ENCODE data around the gene HERC3. TPM values are rescaled to one million over a fixed set of nuclear protein-coding genes. Genes with fewer than 3 reads are reported as not detected.

The HERC3 gene
- total and polyA plus RNA-seq, 8 donors = 4.4 to 58.0 (median 34.2) TPM

DNA sequence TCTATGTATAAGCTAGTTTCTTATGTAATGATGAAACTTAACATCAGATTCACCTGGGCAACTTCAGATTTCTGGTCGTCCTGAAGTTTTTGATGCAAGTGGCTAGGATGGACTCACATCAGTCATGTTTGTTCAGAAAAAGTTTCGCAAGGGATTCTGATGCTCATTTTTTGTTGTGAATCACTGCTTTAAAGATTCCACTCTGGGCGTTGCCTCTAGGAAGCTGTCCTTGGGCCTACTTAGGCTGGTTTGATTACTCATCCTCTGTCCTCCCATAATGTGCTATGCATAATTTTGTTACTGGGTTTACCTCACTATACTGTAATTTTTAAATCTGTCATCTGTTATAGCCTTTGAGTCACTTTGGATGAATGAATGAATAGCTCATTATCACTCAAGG, 30.8 kb downstream of the HERC3 start:
- H3K27ac ChIP-seq = no peak overlapping the region
- no peak overlapping the region for H3K4me3 ChIP-seq
- peaks cover 0 to 14% (median 0%) of the 10 kb centered on the region in 4 donors for H3K4me1 ChIP-seq
- no peak for DNase-seq
- intact Hi-C loops (cut with DNase I; ENCODE audit: low total_unique reads) = no loop called here
- 93 to 95% (median 94%) methylated on average over 3 of the region's 3 CpGs for WGBS, 5 donors
- H3K9me3 ChIP-seq = no peaks in the 10 kb centered on the region
- peaks cover 0 to 12% (median 0%) of the 10 kb centered on the region in 4 donors for H3K36me3 ChIP-seq
- TF ChIP-seq POLR2A (IDR thresholded peaks at IDR 0.05) = no peak
- TF ChIP-seq, protein P1, sequence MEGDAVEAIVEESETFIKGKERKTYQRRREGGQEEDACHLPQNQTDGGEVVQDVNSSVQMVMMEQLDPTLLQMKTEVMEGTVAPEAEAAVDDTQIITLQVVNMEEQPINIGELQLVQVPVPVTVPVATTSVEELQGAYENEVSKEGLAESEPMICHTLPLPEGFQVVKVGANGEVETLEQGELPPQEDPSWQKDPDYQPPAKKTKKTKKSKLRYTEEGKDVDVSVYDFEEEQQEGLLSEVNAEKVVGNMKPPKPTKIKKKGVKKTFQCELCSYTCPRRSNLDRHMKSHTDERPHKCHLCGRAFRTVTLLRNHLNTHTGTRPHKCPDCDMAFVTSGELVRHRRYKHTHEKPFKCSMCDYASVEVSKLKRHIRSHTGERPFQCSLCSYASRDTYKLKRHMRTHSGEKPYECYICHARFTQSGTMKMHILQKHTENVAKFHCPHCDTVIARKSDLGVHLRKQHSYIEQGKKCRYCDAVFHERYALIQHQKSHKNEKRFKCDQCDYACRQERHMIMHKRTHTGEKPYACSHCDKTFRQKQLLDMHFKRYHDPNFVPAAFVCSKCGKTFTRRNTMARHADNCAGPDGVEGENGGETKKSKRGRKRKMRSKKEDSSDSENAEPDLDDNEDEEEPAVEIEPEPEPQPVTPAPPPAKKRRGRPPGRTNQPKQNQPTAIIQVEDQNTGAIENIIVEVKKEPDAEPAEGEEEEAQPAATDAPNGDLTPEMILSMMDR (IDR thresholded peaks at IDR 0.05) = no peak
- TF ChIP-seq EP300 (IDR thresholded peaks at IDR 0.05) = no peak
- no peak for TF ChIP-seq POLR2AphosphoS5 (IDR thresholded peaks at IDR 0.05)
- no peaks in the 10 kb centered on the region for H3K27me3 ChIP-seq

DNA sequence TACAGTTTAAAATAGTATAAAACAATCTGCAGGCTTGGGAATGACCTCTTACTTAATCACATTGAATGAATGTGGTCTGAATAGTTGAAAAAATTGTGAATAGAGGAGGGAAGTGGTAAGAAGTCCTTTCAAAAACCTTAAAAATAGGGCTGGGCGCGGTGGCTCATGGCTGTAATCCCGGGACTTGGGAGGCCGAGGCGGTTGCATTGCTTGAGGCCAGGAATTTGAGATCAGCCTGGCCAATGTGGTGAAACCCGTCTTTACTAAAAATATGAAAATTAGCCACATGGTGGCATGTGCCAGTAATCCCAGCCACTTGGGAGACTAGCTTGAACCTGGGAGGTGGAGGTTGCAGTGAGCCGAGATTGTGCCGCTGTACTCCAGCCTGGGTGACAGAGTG, 36.5 kb downstream of the HERC3 start:
- no peak overlapping the region for H3K4me3 ChIP-seq
- intact Hi-C loops (cut with DNase I; ENCODE audit: low total_unique reads) = no loop called here
- 94 to 97% (median 95%) methylated on average over 8 of the region's 8 CpGs for WGBS, 5 donors
- peaks cover 0 to 5% (median 0%) of the 10 kb centered on the region in 4 donors for H3K36me3 ChIP-seq
- H3K27ac ChIP-seq = no peak overlapping the region
- no peak for TF ChIP-seq POLR2AphosphoS5 (IDR thresholded peaks at IDR 0.05)
- TF ChIP-seq, protein P1 (IDR thresholded peaks at IDR 0.05) = no peak
- no peak for TF ChIP-seq POLR2A (IDR thresholded peaks at IDR 0.05)
- TF ChIP-seq EP300 (IDR thresholded peaks at IDR 0.05) = no peak
- no peaks in the 10 kb centered on the region for H3K9me3 ChIP-seq
- no peaks in the 10 kb centered on the region for H3K27me3 ChIP-seq
- DNase-seq = no peak
- H3K4me1 ChIP-seq = peaks cover 0 to 15% (median 6%) of the 10 kb centered on the region in 4 donors

DNA sequence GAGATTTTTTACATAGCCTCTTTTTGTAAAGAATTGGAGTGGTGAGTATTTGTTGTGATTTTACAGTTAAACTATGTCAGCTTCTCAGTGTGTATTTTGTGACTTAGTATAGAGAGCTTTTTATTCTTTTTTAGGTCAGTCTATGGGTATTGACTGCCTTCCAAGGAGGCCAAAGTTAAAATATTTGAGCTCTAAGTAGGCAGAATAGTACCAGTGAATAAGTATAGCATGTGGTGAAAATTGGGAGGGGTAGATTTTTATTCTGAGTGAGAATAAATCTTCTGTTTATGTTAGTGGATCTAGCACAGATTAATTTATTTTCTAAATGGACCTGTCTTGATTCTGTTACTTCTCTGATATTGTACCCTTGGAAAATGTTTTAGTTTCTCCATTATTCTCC, 37.5 kb downstream of the HERC3 start:
- no peak overlapping the region for H3K4me3 ChIP-seq
- H3K36me3 ChIP-seq = no peaks in the 10 kb centered on the region
- H3K4me1 ChIP-seq = peaks cover 0 to 15% (median 6%) of the 10 kb centered on the region in 4 donors
- no peak for DNase-seq
- no peak for TF ChIP-seq EP300 (IDR thresholded peaks at IDR 0.05)
- TF ChIP-seq POLR2AphosphoS5 (IDR thresholded peaks at IDR 0.05) = no peak
- TF ChIP-seq, protein P1 (IDR thresholded peaks at IDR 0.05) = no peak
- TF ChIP-seq POLR2A (IDR thresholded peaks at IDR 0.05) = no peak
- intact Hi-C loops (cut with DNase I; ENCODE audit: low total_unique reads) = no loop called here
- H3K9me3 ChIP-seq = no peaks in the 10 kb centered on the region
- no peaks in the 10 kb centered on the region for H3K27me3 ChIP-seq
- H3K27ac ChIP-seq = no peak overlapping the region

DNA sequence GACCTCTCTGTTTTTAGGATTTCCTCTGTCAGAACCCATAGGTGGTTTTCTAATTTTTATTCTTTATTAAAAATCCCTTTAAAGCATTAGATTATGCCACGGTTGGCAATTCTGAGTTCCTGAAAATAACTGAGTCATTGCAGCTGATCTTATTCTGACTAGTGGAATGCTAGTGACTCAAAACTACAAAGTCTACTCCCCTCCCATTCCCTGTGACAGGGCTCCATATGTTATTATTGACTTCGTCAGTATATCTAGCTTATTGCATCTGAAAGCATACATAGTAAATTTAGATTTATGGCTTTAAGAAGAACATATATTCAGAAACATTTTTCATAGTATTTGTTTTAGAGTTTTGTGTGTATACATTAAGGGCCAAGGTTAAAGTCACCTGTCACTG, 38.5 kb downstream of the HERC3 start:
- intact Hi-C loops (cut with DNase I; ENCODE audit: low total_unique reads) = no loop called here
- Histone ChIP-seq H3K36me3 (no peaks in the 10 kb centered on the region), H3K4me3 (no peak overlapping the region), H3K4me1 (peaks cover 0 to 15% (median 6%) of the 10 kb centered on the region in 4 donors), H3K27me3 (no peaks in the 10 kb centered on the region), H3K27ac (no peak overlapping the region), H3K9me3 (no peaks in the 10 kb centered on the region)
- no peak for DNase-seq
- no peak for TF ChIP-seq EP300 (IDR thresholded peaks at IDR 0.05)
- TF ChIP-seq, protein P1 (IDR thresholded peaks at IDR 0.05) = no peak
- no peak for TF ChIP-seq POLR2AphosphoS5 (IDR thresholded peaks at IDR 0.05)
- no peak for TF ChIP-seq POLR2A (IDR thresholded peaks at IDR 0.05)
- 48 to 91% (median 81%) methylated on average over 2 of the region's 2 CpGs for WGBS, 5 donors
